COLO668 (cell line): ENCODE results near the gene ACCS.
A peak's percentile ranks its signal among the peaks of the same experiment; 100 is the strongest.

Experiments
- DNase-seq: peaks from one replicate; lab custom pipeline; 2025; ENCODE audit not compliant: unreplicated experiment; lab: John Stamatoyannopoulos, UW

The ACCS gene

DNA sequence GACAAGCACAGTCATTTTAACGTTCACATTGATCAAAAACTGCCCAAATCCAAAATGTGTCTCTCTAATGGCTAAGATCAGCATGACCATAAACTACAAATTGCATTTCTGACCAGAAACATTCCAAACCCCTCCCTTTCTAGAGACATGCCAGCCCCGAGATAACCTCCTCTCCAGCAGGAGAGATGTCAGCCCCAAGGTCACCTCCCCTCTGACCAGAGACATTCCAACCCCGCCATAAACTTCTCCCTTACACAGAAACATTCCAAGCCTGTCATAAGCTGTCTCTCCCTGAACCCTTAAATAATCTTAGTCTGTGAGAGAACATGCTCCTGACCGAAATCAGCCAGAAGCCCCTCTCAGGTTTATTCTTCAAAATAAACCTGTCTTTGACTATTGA lies 22.8 kb downstream of the ACCS start:
- no peak for DNase-seq

- no peak for DNase-seq
Observed at GRCh38 chr11:44090539-44090938, 24.5 kb downstream of the ACCS start.

DNA sequence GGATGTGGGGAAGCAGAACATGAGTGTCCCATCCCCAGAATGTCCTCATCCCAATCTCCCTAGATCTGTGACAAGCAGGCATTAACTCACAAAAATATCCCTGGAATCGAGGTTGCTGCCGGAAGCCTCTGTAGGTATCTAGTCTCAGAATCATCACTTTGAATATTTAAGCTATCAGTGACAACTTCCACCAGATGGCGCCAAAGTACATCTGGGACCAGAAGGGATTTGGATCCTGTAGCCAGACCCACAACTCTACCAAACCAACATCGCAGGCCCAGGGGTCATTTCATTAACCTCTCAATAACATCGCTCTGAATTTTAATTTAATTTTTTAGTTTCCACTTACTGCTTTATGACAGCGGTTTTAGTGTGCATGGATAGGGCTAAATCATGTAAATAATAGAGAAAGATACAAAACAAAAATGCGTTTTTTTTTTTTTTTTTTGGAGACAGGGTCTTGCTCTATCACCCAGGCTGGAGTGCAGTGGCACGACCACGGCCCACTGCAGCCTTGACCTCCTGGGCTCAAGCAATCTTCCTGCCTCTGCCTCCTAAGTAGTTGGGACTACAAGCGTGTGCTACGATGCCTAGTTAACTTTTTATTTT lies 28.3 kb downstream of the ACCS start:
- DNase-seq = peak; percentile 84

GRCh38 chr11:44095506-44096359 lies 29.7 kb downstream of the ACCS start, which contains the start of gene EXT2:
EXT2 (plus strand) TSS chr11:44095678; CDS start chr11:44107713, 12,035 bp downstream.
- DNase-seq = peak; percentile 91

DNA sequence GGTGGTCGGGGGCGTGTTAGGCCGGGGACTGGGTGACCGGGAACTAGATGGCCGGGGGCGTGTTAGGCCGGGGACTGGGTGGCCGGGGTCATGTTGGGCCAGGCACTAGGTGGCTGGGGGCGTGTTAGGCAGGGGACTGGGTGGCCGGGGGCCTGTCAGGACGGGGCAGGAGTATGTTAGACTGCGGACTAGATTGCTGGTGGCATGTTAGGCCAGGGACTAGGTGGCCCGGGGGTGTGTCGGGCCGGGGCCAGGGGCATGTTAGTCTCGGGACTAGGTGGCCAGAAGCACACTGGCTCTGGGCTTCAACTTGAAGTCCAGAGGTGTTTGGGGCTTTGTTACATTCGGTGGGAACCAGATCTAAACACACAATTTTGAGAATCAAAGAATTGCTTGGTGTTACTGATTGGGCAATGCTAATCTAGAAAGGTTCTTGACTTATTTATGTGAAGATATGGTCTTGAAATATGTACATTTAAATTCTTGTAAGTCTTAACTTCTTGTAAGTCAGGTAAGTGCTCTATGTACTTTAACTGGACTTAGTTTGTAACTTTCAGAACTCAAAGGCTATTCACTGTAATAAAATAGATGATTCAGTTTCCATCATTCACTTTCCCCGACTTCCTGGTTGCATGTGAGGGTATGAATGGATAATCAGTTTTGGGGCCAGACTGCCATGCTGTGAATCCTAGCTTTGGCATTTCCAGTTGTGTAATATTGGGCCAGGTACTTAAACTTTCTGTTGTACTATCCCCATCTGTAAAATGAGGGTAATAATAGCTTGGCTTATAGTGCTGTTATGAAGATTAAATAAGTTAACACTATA lies 30.5 kb downstream of the ACCS start:
- DNase-seq = no peak

DNA sequence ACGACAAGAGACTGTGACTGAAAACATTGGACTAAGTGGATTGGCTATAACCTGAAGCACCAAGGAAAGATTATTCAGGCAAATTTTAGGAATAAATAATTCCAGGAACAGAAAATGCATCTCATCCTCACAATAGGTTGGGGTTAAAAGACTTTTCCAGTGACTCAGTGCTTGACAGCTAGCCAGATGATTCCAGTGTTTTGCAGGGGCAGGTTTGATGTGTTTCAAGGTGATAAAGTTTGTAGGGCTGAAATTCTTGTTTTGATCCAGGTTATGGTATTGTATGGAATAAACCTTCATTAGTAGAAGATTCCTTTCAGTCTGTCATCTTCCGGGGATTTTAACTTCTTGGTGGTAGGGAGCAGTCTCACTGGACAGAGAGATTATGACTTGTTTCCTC lies 31.8 kb downstream of the ACCS start:
- DNase-seq = no peak

- no peak for DNase-seq
Observed at GRCh38 chr11:44101098-44101497, 35.0 kb downstream of the ACCS start.

DNA sequence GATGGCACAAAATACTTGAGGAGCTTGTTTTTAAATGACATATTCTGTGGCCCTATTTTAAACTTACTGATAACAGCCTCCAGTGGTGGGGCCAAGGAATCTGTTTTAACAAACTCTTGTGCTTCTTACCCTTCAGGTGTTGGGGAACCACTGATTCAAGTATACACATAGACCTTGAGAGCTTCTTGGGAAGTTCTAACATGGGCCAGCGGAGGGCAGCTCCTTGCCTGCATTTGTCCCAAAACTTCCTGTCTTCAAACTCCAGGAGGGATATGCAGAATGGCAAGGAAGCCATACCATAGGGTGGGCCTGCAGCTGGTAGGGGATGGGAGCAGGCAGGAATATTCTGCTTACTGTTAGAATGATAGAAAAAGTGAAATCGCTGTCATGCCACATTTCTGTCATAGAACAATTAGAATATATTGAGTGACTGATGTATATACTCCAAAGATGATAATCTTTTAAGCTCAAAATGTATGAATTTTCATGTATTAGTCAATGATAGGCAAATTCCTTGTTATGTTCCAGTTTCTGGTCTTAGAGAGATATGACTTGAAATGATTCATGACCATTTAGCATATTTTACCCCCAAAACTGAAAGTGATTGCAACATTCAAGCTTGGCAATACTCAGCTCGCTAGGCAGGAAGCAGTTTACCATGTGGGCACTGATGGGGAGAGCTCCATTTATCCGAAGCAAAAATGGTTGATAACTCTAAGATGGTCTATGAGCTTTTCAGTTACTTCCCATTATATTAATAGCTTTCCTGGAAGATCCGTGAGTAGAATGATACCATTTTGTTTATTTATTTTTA lies 38.6 kb downstream of the ACCS start:
- no peak for DNase-seq

- DNase-seq = no peak
Observed at GRCh38 chr11:44108260-44108659, 42.2 kb downstream of the ACCS start.

GRCh38 chr11:44110231-44110679 lies 44.2 kb downstream of the ACCS start:
- peak; percentile 43 for DNase-seq

DNA sequence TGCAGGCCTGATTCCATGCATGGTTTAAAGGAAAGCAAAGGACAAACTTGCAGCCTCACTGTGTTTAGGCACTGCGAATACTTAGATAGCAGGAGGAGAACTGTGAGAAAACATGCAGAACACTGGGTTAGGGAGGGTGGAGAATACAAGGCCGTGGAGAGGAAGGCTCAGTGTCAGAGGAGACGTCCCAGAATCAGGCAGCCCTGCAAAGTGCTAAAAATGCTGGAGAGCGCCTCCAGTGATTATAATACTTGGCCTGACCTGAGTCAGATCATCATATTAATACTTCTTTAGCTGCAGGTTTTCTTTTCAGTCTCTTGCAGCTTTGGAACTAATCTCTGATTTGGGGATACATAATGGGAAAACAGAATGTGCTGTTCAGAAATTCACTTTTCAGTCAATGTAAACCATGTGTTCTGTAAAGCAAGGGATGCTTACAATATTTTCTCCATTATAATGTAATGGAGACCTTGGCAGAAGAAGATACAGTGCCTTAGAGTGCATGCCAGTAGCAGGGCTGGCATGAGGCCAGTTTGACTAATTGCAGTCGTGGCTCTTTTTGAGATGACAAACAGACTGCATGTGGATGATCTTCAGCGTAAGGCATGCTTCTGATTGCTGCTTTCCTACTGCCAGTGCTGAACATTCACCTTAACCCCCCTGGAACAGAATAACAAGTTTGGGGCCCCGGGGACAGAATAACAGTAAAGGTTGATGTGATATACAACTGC lies 46.2 kb downstream of the ACCS start:
- DNase-seq = no peak

- DNase-seq = no peak
Observed at GRCh38 chr11:44113018-44113417, 46.9 kb downstream of the ACCS start.

GRCh38 chr11:44113572-44113971 lies 47.5 kb downstream of the ACCS start:
- no peak for DNase-seq

GRCh38 chr11:44116234-44116830 lies 50.3 kb downstream of the ACCS start:
- DNase-seq = no peak

DNA sequence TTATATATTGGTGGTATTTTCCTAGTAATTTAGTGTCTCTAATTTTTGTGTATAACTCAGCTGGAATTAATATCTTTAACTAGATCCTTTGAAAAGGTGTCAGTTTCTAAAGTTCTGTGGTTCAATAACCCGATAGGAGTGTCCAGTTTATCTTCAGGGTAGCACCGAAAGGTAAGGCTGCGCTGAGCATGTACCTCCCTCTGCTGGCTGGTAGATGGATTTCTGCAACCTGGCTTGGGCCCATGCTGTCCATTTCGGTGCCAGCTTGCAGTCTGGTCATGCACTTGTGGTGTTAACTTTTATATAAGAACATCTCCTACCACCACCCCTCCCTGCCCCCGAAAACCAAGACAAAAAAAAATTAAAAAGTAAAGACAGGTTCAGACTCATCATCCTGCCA lies 54.1 kb downstream of the ACCS start:
- DNase-seq = no peak

DNA sequence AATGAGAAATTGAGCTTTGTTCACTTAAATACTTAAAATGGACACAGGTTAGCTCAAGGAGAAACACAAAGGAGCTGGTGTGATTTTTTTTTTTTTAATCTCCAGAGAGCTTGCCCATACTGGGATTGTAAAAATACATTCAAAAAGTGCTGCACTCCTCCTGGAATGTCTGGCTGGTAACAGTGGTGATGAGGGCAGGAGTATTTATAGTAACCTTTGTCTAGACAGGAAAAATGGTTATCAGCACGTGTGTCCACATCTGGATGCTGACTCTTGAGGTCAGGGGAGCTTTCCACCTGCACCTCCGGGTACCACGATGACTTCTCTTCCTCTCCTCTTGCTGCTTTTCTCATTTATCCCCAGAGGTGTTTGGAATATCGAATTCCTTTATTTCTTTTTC lies 59.5 kb downstream of the ACCS start:
- no peak for DNase-seq

GRCh38 chr11:44126304-44126703 lies 60.2 kb downstream of the ACCS start:
- no peak for DNase-seq

GRCh38 chr11:44127130-44127529 lies 61.1 kb downstream of the ACCS start:
- DNase-seq = no peak

- DNase-seq = no peak
Observed at GRCh38 chr11:44128729-44129128, 62.7 kb downstream of the ACCS start.

GRCh38 chr11:44130751-44131150 lies 64.7 kb downstream of the ACCS start:
- DNase-seq = no peak
